Progenitor cell of endocrine pancreas (in vitro differentiated cells): ENCODE measurements around the gene AMPD1. TPM values are rescaled to one million over a fixed set of nuclear protein-coding genes. Genes with fewer than 3 reads are reported as not detected.

Experiments used
- DNase-seq: peaks from one replicate; pipeline ENCODE4 v3.0.0; 2021; ENCODE audit warnings: low spot score; ENCODE audit not compliant: unreplicated experiment
- H3K27ac Mint-ChIP-seq: 2 replicates; pipeline ENCODE4 v1.8.0; 2021; ENCODE audit warnings: mild to moderate bottlenecking, moderate library complexity, mixed read lengths
- H3K27me3 Mint-ChIP-seq: 2 replicates; pipeline ENCODE4 v1.8.0; 2021; ENCODE audit warnings: mixed read lengths
- H3K36me3 Mint-ChIP-seq: 2 replicates; pipeline ENCODE4 v1.8.0; 2022; ENCODE audit warnings: mixed read lengths; ENCODE audit not compliant: insufficient read depth
- H3K4me1 Mint-ChIP-seq: 2 replicates; pipeline ENCODE4 v1.8.0; 2021; ENCODE audit warnings: low read depth, mixed read lengths
- H3K4me3 Mint-ChIP-seq: 2 replicates; pipeline ENCODE4 v1.8.0; 2021; ENCODE audit warnings: low read depth, mild to moderate bottlenecking, moderate library complexity, mixed read lengths
- H3K9me3 Mint-ChIP-seq: 2 replicates; pipeline ENCODE4 v1.8.0; 2021; ENCODE audit warnings: low read depth, mixed read lengths
- CTCF ChIP-seq: fragments of 200-600 bp; sonication (generic); IDR thresholded peaks from one replicate; pipeline ENCODE4 v1.5.0; 2021; ENCODE audit warnings: antibody characterized with exemption, mild to moderate bottlenecking; ENCODE audit not compliant: unreplicated experiment
- total RNA-seq: library from RNA; stranded (reverse); gene quantifications from 2 replicates; pipeline ENCODE4 v1.2.1, GENCODE V29; 2021

Gene AMPD1
- total RNA-seq, 1 donor from 2014 or later = not detected

- Mint-ChIP-seq H3K4me1 (no peaks in the 10 kb centered on the region), H3K27ac (no peak overlapping the region), H3K27me3 (peaks cover 2% of the 10 kb centered on the region), H3K9me3 (no peaks in the 10 kb centered on the region), H3K4me3 (no peak overlapping the region), H3K36me3 (no peaks in the 10 kb centered on the region)
- TF ChIP-seq CTCF = no peak
- DNase-seq = no peak
Measured at GRCh38 chr1:114701931-114702330, 6.6 kb upstream of the AMPD1 start.

DNA sequence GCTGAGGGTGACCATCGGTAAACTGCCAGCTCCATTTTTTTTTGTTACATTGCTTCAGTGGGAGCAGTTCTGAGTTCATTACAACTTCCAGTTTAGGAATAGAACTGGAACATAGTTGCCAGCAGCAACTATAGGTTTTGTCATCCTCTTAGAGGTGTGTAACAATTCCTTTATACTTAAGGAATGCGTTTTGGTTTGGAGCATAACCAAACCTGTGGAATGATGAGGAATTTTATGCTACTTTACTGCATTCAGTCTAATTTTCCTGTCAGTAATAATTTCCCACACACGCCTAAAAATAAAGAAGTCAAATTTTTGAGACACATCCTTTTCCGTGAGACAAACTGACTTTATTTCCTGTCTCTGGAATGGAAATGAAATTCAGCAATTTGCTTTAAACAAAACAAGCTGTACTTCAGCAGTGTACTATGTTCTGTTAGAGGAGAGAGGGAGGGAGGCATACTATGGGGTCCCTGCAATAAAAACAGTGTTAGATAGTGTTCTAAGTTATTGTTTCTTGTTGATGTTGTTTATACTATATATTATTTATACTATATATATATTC, 4.8 kb upstream of the AMPD1 start:
- H3K27me3 Mint-ChIP-seq = peaks cover 6% of the 10 kb centered on the region
- no peak overlapping the region for H3K27ac Mint-ChIP-seq
- H3K4me1 Mint-ChIP-seq = no peaks in the 10 kb centered on the region
- no peaks in the 10 kb centered on the region for H3K9me3 Mint-ChIP-seq
- H3K36me3 Mint-ChIP-seq = no peaks in the 10 kb centered on the region
- H3K4me3 Mint-ChIP-seq = no peak overlapping the region
- no peak for TF ChIP-seq CTCF
- DNase-seq = no peak

- Mint-ChIP-seq H3K4me3 (no peak overlapping the region), H3K27ac (no peak overlapping the region), H3K27me3 (peaks cover 6% of the 10 kb centered on the region)
Measured at GRCh38 chr1:114696810-114697209, 1.5 kb upstream of the AMPD1 start.

GRCh38 chr1:114694540-114695310, 621 bp downstream of the AMPD1 start:
- Mint-ChIP-seq H3K36me3 (no peaks in the 10 kb centered on the region), H3K27ac (no peak overlapping the region), H3K27me3 (peaks cover 6% of the 10 kb centered on the region), H3K4me1 (no peaks in the 10 kb centered on the region), H3K4me3 (no peak overlapping the region), H3K9me3 (no peaks in the 10 kb centered on the region)
- no peak for TF ChIP-seq CTCF
- no peak for DNase-seq

More at GRCh38 chr1:114696810-114697209, 1.5 kb upstream of the AMPD1 start:
- Mint-ChIP-seq H3K4me1 (no peaks in the 10 kb centered on the region), H3K9me3 (no peaks in the 10 kb centered on the region), H3K36me3 (no peaks in the 10 kb centered on the region)
- no peak for TF ChIP-seq CTCF
- no peak for DNase-seq

GRCh38 chr1:114692947-114693346, 2.4 kb downstream of the AMPD1 start:
- Mint-ChIP-seq H3K4me1 (no peaks in the 10 kb centered on the region), H3K27me3 (peaks cover 9% of the 10 kb centered on the region), H3K27ac (no peak overlapping the region), H3K4me3 (no peak overlapping the region), H3K9me3 (no peaks in the 10 kb centered on the region), H3K36me3 (no peaks in the 10 kb centered on the region)
- no peak for DNase-seq
- TF ChIP-seq CTCF = no peak
